Spleen (tissue), 11 donors: Measurements from ENCODE around the gene NUDT14. TPM values are rescaled to one million over a fixed set of nuclear protein-coding genes. Genes with fewer than 3 reads are reported as not detected.

Source experiments
- DNase-seq: peaks from one replicate; pipeline ENCODE4 v3.0.0-alpha.2; 2020
- H3K27ac ChIP-seq, 8 donors: fragments of 200-600 bp; sonication (generic) in 7 of 8; 1 replicate in 4 of 8; 2 replicates in 4 of 8; pipeline versions ENCODE4 v1.5.0 to v1.8.0; 2016 to 2021; ENCODE audit warnings: inconsistent platforms in 4 of 8, mild to moderate bottlenecking in 4 of 8, moderate library complexity in 1 of 8
- H3K27me3 ChIP-seq, 7 donors: fragments of 200-600 bp; sonication (generic) in 6 of 7; replicated peaks in 1 of 7; 1 replicate in 4 of 7; 2 replicates in 3 of 7; pipeline versions ENCODE4 v1.5.0 to v1.8.0; 2016 to 2021; ENCODE audit warnings: inconsistent platforms in 3 of 7, mild to moderate bottlenecking in 1 of 7
- H3K36me3 ChIP-seq, 6 donors: fragments of 200-600 bp; sonication (generic) in 5 of 6; 1 replicate in 4 of 6; 2 replicates in 2 of 6; pipeline versions ENCODE4 v1.5.0 to v1.8.0; 2016 to 2021; ENCODE audit warnings: inconsistent platforms in 2 of 6
- H3K4me1 ChIP-seq, 6 donors: fragments of 200-600 bp; sonication (generic) in 5 of 6; 1 replicate in 3 of 6; 2 replicates in 3 of 6; pipeline versions ENCODE4 v1.5.0 to v1.8.0; 2016 to 2021; ENCODE audit warnings: inconsistent platforms in 3 of 6
- H3K4me3 ChIP-seq, 8 donors: fragments of 200-600 bp; sonication (generic) in 7 of 8; 1 replicate in 4 of 8; 2 replicates in 4 of 8; pipeline versions ENCODE4 v1.5.0 to v1.8.0; 2016 to 2021; ENCODE audit warnings: inconsistent platforms in 4 of 8, mild to moderate bottlenecking in 4 of 8, moderate library complexity in 2 of 8
- H3K9me3 ChIP-seq, 8 donors: fragments of 200-600 bp; sonication (generic) in 7 of 8; 1 replicate in 4 of 8; 2 replicates in 4 of 8; pipeline versions ENCODE4 v1.5.0 to v1.8.0; 2016 to 2021; ENCODE audit warnings: inconsistent platforms in 4 of 8
- POLR2A ChIP-seq, 3 donors: fragments of 450-650 bp; IDR thresholded peaks; one replicate each; pipeline ENCODE4 v1.5.1; 2017; ENCODE audit warnings: antibody characterized with exemption in 3 of 3, mild to moderate bottlenecking in 1 of 3
- POLR2AphosphoS5 ChIP-seq, 3 donors: sonication (generic); formaldehyde crosslinking; IDR thresholded peaks; one replicate each; pipeline ENCODE4 v1.5.1; 2017; ENCODE audit warnings: antibody characterized with exemption in 3 of 3
- WGBS, 5 donors: extraction: QIAGEN DNeasy Blood & Tissue Kit in 3 of 5; methylation state at CpG; one replicate each; pipeline versions ENCODE4 v1.1.5 to v1.1.7; 2013 to 2018; 5-methylcytosine and 5-hydroxymethylcytosine counted together
- intact Hi-C: fragments of 100-400 bp; cut with DNase I; formaldehyde crosslinking; loops from one replicate; pipeline ENCODE4 v1.15.0; 2023; ENCODE audit warnings: low total_unique reads
- polyA plus RNA-seq, 3 donors: library from polyadenylated mRNA; stranded (reverse); fragments of 200-250 nt; gene quantifications; one replicate each; pipeline ENCODE4 v1.2.1, GENCODE V29; 2013
- total RNA-seq, 7 donors: library from RNA; depleted of rRNA in 3 of 7; stranded (reverse); fragments of >200 nt in 3 of 7; fragmentation: NEBNext Ultra II Directional in 4 of 7; extraction: Animal tissue kit (Norgen Biotek cat#: 25700) in 4 of 7; gene quantifications; one replicate each; pipeline versions ENCODE4 v1.1.0 to v1.2.1, GENCODE V29; 2016 to 2021
- TF ChIP-seq, protein P1 (sequence below), 11 experiments: fragments of 200-600 bp in 7 of 11; fragments of 450-650 bp in 4 of 11; sonication (generic) in 4 of 11; IDR thresholded peaks in 8 of 11; conservative IDR thresholded peaks in 3 of 11; 1 replicate in 7 of 11; 2 replicates in 4 of 11; pipeline versions ENCODE4 v1.4.0 to v1.8.0; 2016 to 2021; ENCODE audit warnings: antibody characterized with exemption in 11 of 11, inconsistent platforms in 4 of 11, mild to moderate bottlenecking in 1 of 11
- donor health status: healthy with polysubstance abuse.
- donor health status: DM: no; HTN: no; CAD: no; lungs with moderate emphysema.
- donor health status: DM: no; HTN: no; CAD: no.
- donor health status: Bipolar disorder and iron deficiency.
- donor health status: healthy.
- donor health status: DM: no; HTN: no; CAD: no.
- donor health status: DM: yes; HTN: yes; CAD: no.

The NUDT14 gene
- total and polyA plus RNA-seq, 10 donors, result 10.1 to 31.1 (median 21.5) TPM

- H3K27ac ChIP-seq, result no peak overlapping the region
- peaks cover 4 to 100% (median 79%) of the 10 kb centered on the region in 6 donors for H3K36me3 ChIP-seq
- H3K27me3 ChIP-seq, result no peaks in the 10 kb centered on the region
- WGBS, 5 donors, result 93 to 98% (median 97%) methylated on average over 20 to 27 of the region's 27 CpGs
- no peak for DNase-seq
- no peak overlapping the region for H3K4me3 ChIP-seq
- TF ChIP-seq POLR2A (IDR thresholded peaks at IDR 0.05), result no peak
- no peak for TF ChIP-seq POLR2AphosphoS5 (IDR thresholded peaks at IDR 0.05)
- TF ChIP-seq, protein P1, sequence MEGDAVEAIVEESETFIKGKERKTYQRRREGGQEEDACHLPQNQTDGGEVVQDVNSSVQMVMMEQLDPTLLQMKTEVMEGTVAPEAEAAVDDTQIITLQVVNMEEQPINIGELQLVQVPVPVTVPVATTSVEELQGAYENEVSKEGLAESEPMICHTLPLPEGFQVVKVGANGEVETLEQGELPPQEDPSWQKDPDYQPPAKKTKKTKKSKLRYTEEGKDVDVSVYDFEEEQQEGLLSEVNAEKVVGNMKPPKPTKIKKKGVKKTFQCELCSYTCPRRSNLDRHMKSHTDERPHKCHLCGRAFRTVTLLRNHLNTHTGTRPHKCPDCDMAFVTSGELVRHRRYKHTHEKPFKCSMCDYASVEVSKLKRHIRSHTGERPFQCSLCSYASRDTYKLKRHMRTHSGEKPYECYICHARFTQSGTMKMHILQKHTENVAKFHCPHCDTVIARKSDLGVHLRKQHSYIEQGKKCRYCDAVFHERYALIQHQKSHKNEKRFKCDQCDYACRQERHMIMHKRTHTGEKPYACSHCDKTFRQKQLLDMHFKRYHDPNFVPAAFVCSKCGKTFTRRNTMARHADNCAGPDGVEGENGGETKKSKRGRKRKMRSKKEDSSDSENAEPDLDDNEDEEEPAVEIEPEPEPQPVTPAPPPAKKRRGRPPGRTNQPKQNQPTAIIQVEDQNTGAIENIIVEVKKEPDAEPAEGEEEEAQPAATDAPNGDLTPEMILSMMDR (IDR thresholded peaks at IDR 0.05 in 8 of 11, conservative IDR thresholded peaks at IDR 0.05 in 3 of 11), result no peak
- intact Hi-C loops, result no loop called here
- peaks cover 0 to 35% (median 10%) of the 10 kb centered on the region in 6 donors for H3K4me1 ChIP-seq
- H3K9me3 ChIP-seq, result no peaks in the 10 kb centered on the region
Measured at GRCh38 chr14:105221598-105222178, 40.6 kb upstream of the NUDT14 start.

- no peaks in the 10 kb centered on the region for H3K27me3 ChIP-seq
- intact Hi-C loops, result no loop called here
- no peak overlapping the region for H3K27ac ChIP-seq
- 92 to 95% (median 95%) methylated on average over 22 to 29 of the region's 29 CpGs for WGBS, 5 donors
- no peaks in the 10 kb centered on the region for H3K9me3 ChIP-seq
- H3K4me3 ChIP-seq, result no peak overlapping the region
- H3K36me3 ChIP-seq, result peaks cover 4 to 100% (median 76%) of the 10 kb centered on the region in 6 donors
- DNase-seq, result no peak
- H3K4me1 ChIP-seq, result peaks cover 0 to 39% (median 10%) of the 10 kb centered on the region in 6 donors
- TF ChIP-seq, protein P1 (IDR thresholded peaks at IDR 0.05 in 8 of 11, conservative IDR thresholded peaks at IDR 0.05 in 3 of 11), result no peak
- TF ChIP-seq POLR2A (IDR thresholded peaks at IDR 0.05) (no peak), POLR2AphosphoS5 (IDR thresholded peaks at IDR 0.05) (no peak)
Measured at GRCh38 chr14:105220699-105221597, 39.8 kb upstream of the NUDT14 start.

DNA sequence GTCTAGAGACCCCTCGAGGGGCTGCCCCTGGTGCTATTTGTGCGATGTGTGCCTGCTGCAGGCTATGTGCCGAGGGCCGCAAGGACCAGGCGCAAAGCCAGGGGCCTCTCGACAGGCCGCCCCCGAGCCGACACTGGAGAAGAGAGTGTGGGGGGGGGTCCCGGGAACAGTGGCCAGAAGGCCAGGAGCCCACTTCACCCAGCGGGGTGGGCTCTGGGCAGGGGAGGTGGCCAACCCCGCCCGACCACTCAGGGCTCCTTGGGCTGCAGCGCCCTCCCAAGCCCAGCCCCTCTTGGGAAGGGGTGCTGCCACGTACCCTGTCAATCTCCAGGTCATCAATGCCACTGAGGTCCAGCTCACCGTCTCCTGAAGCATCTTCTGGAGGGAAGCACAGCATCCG is 38.6 kb upstream of the NUDT14 start:
- Histone ChIP-seq H3K4me1 (peaks cover 0 to 39% (median 10%) of the 10 kb centered on the region in 6 donors), H3K27ac (peak overlapping the region in 3 of 8 donors; percentile 32 to 50 (median 47)), H3K36me3 (peaks cover 4 to 88% (median 64%) of the 10 kb centered on the region in 6 donors), H3K9me3 (no peaks in the 10 kb centered on the region), H3K4me3 (no peak overlapping the region), H3K27me3 (no peaks in the 10 kb centered on the region)
- intact Hi-C loops, result no loop called here
- 91 to 96% (median 96%) methylated on average over 3 to 17 of the region's 17 CpGs for WGBS, 5 donors
- DNase-seq, result no peak
- no peak for TF ChIP-seq POLR2AphosphoS5 (IDR thresholded peaks at IDR 0.05)
- no peak for TF ChIP-seq POLR2A (IDR thresholded peaks at IDR 0.05)
- TF ChIP-seq, protein P1 (IDR thresholded peaks at IDR 0.05 in 8 of 11, conservative IDR thresholded peaks at IDR 0.05 in 3 of 11), result no peak
